K562 (cell line): ENCODE measurements around the gene WDR35.

Experiments
- EHMT2 ChIP-seq: fragments of 450-650 bp; IDR thresholded peaks from 2 replicates; pipeline ENCODE4 v1.6.1; 2018; ENCODE audit warnings: antibody characterized with exemption
- STAT5B ChIP-seq: fragments of 250-450 bp; sonication (Bioruptor Pico); IDR thresholded peaks from 2 replicates; pipeline ENCODE4 v1.8.0; 2021; ENCODE audit warnings: mild to moderate bottlenecking, inconsistent platforms
- TF ChIP-seq, protein P1 (sequence below), 3 experiments: IDR thresholded peaks in 2 of 3; conservative IDR thresholded peaks in 1 of 3; 2 replicates each; pipeline ENCODE4 v1.5.1; 2011 to 2012; ENCODE audit warnings: low read length in 3 of 3, mild to moderate bottlenecking in 3 of 3, control low read depth in 2 of 3, improper control_type of control experiment in 1 of 3, inconsistent platforms in 1 of 3, low read depth in 1 of 3, mixed read lengths in 1 of 3, moderate library complexity in 1 of 3; ENCODE audit not compliant: insufficient read depth in 2 of 3

GRCh38 chr2:20037660-20038059, 47.8 kb upstream of the WDR35 start:
- TF ChIP-seq STAT5B (CRISPR knock-in tag), result no peak
- TF ChIP-seq, protein P1, sequence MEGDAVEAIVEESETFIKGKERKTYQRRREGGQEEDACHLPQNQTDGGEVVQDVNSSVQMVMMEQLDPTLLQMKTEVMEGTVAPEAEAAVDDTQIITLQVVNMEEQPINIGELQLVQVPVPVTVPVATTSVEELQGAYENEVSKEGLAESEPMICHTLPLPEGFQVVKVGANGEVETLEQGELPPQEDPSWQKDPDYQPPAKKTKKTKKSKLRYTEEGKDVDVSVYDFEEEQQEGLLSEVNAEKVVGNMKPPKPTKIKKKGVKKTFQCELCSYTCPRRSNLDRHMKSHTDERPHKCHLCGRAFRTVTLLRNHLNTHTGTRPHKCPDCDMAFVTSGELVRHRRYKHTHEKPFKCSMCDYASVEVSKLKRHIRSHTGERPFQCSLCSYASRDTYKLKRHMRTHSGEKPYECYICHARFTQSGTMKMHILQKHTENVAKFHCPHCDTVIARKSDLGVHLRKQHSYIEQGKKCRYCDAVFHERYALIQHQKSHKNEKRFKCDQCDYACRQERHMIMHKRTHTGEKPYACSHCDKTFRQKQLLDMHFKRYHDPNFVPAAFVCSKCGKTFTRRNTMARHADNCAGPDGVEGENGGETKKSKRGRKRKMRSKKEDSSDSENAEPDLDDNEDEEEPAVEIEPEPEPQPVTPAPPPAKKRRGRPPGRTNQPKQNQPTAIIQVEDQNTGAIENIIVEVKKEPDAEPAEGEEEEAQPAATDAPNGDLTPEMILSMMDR (IDR thresholded peaks at IDR 0.05 in 2 of 3, conservative IDR thresholded peaks at IDR 0.05 in 1 of 3; ENCODE audit: insufficient read depth in 2 of 3, low read depth in 1 of 3, low read length in 3 of 3), result no peak
- TF ChIP-seq EHMT2, result no peak
